Astrocyte (in vitro differentiated cells and primary cell): ENCODE results near the gene FOXP2.

ENCODE experiments used
- CTCF ChIP-seq: IDR thresholded peaks from 2 replicates; pipeline ENCODE4 v1.5.1; 2011; ENCODE audit warnings: low read depth, mild to moderate bottlenecking, inconsistent platforms, low read length, moderate library complexity; ENCODE audit not compliant: insufficient read depth
- EZH2 ChIP-seq: IDR thresholded peaks from 2 replicates; pipeline ENCODE4 v1.6.1; 2012; ENCODE audit warnings: mild to moderate bottlenecking, low read length, inconsistent platforms; ENCODE audit not compliant: insufficient read depth

DNA sequence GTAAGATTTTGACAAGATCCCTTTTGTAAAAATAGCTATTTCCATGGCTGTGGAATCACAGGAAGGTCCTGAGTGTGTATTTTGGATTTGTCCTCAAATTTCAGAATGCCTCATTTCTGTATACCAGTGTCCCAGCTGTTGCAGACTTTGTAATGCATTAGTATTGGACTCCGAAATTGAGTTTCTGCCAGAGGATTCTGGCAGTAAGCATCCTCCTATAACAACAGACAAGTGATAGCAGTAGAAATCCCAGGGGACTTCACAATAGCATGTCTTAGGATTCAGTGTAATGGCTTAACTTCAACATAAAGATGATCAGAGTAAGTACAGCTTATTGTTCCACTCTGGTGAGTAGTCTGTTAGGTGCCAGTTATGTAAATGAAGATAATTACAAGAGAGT is 104.6 kb downstream of the FOXP2 start:
- TF ChIP-seq EZH2 = no peak
- no peak for TF ChIP-seq CTCF
